A549 (cell line): ENCODE data around the gene CDC5L.

Experiments used
- CTCF ChIP-seq: fragments of >200 bp; sonication (Bioruptor Twin); formaldehyde crosslinking; IDR thresholded peaks from 3 replicates; pipeline ENCODE4 v1.5.1; 2016
- EP300 ChIP-seq, 2 experiments: fragments of >200 bp; sonication (Bioruptor Twin); formaldehyde crosslinking; IDR thresholded peaks; 2 replicates in 1 of 2; 3 replicates in 1 of 2; pipeline ENCODE4 v1.6.1; 2016 to 2017
- FOSL2 ChIP-seq, 2 experiments: fragments of 450-650 bp in 1 of 2; fragments of >200 bp in 1 of 2; sonication (Bioruptor Twin) in 1 of 2; formaldehyde crosslinking; IDR thresholded peaks; 2 replicates each; pipeline versions ENCODE4 v1.5.0 to v1.6.1; 2016 to 2020; ENCODE audit warnings: mild to moderate bottlenecking in 1 of 2, moderate library complexity in 1 of 2
- POLR2A ChIP-seq: IDR thresholded peaks from 2 replicates; pipeline ENCODE4 v1.6.1; 2012; ENCODE audit warnings: mild to moderate bottlenecking, low read length
- REST ChIP-seq: fragments of 200-600 bp; sonication (generic); IDR thresholded peaks from 2 replicates; pipeline ENCODE4 v1.6.1; 2016; ENCODE audit warnings: antibody characterized with exemption, mild to moderate bottlenecking, moderate library complexity
- SREBF2 ChIP-seq: fragments of 450-650 bp; IDR thresholded peaks from 2 replicates; pipeline ENCODE4 v1.6.1; 2014; ENCODE audit warnings: mild to moderate bottlenecking, moderate library complexity
- USF2 ChIP-seq: fragments of 450-650 bp; IDR thresholded peaks from 2 replicates; pipeline ENCODE4 v1.6.1; 2014; ENCODE audit warnings: antibody characterized with exemption

- no peak for TF ChIP-seq CTCF
- no peak for TF ChIP-seq USF2
- no peak for TF ChIP-seq EP300 (IDR thresholded peaks at IDR 0.05)
- TF ChIP-seq FOSL2 (IDR thresholded peaks at IDR 0.05): no peak
- TF ChIP-seq FOSL2 (CRISPR knock-in tag; IDR thresholded peaks at IDR 0.05): no peak
- no peak for TF ChIP-seq POLR2A
- TF ChIP-seq SREBF2: no peak
- no peak for TF ChIP-seq REST
Observed at GRCh38 chr6:44464527-44465310, 77.2 kb downstream of the CDC5L start.
